ELR (cell line): ENCODE measurements around the gene YIPF3.
A peak's percentile ranks its signal among the peaks of the same experiment; 100 is the strongest.
"Not testable (repeated sequence)": the region's sequence is repeated elsewhere in the genome, so short reads cannot be mapped to it uniquely, and the experiment has no call there.

Experiments
- DNase-seq: peaks from one replicate; pipeline ENCODE4 v3.0.0-alpha.2; 2015; ENCODE audit warnings: low read depth

YIPF3 gene

DNA sequence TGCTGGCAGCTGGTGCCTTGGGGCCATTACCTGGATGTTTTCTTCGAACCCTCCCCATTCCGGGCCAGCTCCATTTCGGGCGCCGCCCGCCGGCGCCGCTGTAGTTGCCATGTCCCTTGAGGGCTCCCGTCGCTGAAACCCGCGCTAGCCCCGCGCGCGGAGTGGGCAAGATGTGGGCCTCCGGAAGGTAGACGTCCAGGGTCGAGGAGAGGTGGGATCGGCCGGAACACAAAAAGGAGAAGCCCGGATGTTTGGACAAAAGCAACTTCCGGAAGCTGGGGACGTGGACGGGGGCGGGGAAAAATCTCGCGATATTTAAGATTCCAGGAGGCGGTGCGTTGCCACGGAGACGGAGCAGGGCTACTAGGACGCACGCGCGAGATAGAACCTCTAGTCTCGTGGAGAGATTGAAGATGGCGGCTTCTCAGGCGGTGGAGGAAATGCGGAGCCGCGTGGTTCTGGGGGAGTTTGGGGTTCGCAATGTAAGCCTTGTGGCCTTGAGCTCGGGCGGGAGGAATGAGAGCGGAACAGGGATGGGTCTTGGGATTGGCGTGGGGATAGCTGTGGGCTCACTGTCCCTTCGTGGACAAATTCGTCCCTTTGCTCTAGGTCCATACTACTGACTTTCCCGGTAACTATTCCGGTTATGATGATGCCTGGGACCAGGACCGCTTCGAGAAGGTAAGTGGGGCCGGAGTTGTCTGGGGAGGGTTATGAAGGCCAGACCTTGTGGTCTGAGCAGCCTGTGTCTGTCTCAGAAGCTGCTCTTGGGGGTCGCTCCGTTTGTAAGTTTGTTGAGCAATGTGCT, at the start of gene YIPF3, which contains the start of gene POLR1C:
Gene YIPF3 (minus strand): TSS at position 230 of the 808 bp plus-strand sequence. CDS start 119 bp downstream, at position 111.
Gene POLR1C (plus strand): TSS at position 393 of the 808 bp plus-strand sequence. CDS start 21 bp downstream, at position 414.
- DNase-seq, result peak; percentile 100

DNA sequence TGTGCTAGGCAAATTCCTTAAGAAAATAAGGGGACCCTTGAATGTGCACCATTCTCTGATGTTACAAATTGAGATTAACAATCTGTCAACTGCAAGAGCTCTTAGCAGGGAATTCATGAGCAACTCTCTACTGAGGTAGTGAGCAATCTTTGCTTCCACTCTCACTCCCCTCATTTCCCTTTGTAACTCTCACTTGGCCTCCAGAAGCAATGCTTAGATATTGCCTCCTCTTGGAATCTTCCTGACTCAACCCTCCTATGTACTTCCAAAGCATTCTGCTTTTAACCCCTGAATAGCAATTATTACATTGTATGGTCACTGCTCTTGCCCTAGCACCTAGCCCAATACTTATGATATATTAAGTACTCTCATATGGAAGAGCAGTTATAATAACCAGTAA, 42.6 kb upstream of the YIPF3 start:
- DNase-seq, result no peak

DNA sequence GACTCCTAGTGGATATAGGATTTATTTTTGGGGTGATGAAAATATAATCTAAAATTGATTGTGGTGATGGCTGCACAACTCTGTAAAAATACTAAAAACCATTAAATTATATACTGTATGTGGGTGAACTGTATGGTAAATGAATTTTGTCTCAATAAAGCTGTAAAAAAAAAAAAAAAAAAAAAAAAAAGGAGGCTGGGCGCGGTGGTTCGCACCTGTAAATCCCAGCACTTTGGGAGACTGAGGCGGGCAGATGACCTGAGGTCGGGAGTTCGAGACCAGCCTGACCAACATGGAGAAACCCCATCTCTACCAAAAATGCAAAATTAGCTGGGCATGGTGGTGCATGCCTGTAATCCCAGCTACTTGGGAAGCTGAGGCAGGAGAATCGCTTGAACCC, 40.9 kb upstream of the YIPF3 start:
- DNase-seq, result not testable (repeated sequence)

DNA sequence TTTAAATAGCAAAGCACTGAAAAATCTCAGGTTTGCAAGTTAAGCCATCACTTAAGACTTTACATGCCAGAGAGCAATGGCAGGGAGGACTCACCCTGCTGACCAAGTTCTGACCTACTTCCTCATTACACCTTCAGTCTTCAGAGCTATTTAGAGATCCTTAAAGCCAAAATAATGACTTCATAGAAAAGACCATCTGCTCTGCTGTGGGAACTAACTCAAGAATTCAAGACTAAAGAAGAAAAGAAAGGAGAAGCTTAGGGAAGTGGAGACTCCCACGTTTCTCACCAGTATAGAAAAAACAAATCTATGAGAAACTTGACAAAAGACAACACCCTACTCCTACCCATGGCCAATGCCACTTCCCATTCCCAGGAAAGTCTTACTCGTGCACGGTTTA, 30.5 kb upstream of the YIPF3 start:
- no peak for DNase-seq

DNA sequence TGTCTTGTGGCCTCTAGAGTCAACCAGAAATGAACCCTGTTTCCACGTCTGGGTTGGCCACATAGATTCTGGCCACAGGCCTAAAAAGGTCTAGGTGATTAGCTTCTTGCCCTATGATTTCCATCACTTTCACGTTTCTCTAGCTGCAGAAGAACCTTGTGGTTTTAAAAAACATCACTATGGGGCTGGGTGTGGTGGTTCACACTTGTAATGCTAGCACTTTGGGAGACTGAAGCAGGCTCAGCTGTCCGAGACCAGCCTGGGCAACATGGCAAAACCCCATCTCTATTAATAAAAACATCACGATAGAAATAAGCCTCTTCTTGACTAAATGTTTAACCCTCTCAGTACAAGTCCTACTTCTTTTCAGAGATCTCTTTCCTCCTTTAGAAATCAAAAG, 27.7 kb upstream of the YIPF3 start:
- no peak for DNase-seq

DNA sequence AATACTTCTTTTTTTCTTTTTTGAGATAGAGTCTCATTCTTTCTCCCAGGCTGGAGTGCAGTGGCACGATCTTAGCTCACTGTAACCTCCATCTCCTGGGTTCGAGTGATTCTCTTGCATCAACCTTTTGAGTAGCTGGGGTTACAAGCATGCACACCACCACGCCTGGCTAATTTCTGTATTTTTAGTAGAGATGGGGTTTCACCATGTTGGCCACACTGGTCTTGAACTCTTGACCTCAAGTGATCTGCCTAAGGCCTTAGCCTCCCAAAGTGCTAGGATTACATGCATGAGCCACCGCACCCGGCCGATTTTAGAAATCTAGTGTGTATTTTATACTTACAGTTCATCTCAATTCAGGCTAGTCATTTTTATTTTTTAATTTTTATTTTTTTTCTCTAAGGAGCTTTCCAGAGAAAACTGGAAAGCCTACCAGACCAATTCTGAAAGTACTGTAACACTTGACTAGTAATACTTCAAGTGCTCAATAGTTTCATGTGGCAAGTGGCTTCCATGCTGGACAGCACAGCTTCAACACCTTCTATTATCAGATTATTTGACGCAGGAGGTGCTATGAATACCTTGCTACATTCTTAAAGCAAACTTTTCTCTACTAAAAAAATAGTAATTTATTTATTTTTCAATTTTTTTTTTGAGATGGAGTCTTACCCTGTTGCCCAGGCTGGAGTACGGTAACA, 25.2 kb upstream of the YIPF3 start:
- no peak for DNase-seq

DNA sequence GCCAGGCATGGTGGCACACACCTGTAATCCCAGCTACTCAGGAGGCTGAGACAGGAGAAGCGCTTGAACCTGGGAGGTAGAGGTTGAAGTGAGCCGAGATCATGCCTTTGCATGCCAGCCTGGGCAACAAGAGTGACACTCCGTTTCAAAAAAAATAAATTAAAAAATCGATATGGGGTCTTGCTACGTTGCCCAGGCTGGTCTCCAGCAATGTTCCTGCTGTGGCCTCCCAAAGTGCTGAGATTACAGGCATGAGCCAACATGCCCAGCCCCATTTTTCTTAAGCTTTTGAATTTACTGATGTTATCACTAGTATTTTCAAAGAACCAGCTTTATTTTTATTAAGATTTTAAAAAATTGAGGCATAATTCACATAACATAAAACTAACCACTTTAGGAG, 23.8 kb upstream of the YIPF3 start:
- DNase-seq, result no peak

DNA sequence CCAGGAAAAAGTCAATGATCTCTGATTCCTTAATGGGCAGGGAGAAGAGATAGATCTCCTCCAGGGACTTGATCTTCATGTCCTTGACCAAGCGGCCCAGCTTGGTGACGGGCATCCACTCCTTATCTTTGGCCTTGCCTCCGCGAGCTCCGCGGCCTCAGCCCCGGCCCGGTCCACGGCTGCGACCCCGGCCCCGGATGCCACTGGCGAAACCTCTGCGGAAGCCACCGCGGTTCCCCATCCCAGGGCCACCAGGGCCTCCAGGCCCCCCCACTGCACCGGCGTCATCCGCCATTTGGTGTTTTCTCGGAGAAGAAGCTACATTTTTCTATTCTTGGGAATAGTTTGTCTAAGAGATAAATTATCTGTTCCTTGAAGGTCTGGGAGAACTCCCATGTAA, 22.7 kb upstream of the YIPF3 start:
- DNase-seq, result not testable (repeated sequence)

DNA sequence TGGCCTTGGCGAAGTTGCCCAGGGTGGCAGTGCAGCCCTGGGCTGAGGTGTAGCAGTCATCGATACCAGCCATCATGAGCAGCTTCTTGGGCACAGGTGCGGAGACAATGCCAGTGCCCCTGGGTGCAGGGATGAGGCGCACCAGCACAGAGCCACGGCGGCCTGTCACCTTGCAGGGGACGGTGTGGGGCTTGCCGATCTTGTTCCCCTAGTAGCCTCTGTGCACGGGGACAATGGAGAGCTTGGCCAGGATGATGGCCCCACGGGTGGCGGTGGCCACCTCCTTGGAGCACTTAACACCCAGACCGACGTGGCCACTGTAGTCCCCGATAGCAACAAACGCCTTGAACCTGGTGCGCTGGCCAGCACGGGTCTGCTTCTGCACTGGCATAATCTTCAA, 22.3 kb upstream of the YIPF3 start:
- DNase-seq, result not testable (repeated sequence)

DNA sequence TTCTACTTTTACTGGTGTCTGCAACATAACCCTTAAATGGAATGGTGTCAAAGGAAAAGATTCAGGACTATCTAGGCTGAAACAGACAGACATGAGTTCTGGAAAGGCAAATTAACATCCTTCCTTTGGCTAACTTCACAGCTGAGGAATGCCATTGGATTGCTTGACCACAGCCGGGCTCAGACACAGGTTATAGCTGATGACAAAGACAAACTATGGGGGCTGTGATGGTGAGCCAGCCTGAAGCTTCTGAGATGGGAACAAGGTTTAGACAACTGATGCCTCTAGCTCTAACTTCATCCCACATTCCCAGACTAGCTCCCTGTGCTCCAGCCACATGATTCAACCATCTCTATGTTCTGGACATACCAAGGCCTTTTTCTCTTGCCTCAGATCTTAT, 15.5 kb upstream of the YIPF3 start:
- no peak for DNase-seq

DNA sequence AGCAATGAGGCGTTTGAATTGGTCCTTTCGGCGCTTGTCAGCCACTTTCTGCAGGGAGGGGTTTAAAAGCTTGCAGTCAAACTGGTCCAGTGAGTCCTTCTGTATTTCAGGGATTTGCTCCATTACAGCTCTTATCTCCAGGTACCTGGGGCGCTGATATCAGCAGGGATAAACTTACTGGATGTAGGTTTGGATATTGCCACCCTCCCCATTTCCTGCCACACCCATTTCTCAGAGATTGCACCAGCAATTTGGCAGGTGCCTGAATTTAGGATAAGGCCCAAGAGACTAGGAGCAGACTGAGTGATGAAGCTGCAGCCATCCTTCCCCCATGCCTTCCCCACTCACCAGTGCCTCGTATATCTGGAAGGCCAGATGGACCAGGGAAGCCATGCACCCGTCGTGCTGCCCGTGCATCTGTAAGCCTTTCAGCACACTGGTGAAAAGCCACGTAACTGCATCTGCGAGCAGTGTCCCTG, 7.8 kb upstream of the YIPF3 start:
- DNase-seq, result no peak

DNA sequence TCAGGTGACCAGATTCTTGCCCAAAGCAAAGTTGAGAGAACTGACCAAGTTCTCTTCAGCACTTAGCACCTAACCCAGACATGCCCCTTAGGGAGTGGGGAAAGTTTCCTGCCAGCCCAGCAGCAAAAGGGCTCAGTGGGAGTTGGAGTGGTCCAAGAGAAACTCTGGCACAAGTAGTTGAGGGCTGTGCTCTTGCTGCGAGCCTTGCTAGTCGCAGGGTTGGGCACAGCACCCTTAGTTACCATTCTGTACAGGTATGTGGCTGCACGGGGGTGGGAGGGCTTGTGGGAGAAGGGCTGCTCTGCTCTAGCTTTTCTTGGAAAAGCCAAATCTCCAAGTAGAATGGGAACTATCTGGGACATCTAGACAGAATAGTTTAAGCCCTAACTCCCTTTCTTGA, 6.6 kb upstream of the YIPF3 start:
- DNase-seq, result no peak

DNA sequence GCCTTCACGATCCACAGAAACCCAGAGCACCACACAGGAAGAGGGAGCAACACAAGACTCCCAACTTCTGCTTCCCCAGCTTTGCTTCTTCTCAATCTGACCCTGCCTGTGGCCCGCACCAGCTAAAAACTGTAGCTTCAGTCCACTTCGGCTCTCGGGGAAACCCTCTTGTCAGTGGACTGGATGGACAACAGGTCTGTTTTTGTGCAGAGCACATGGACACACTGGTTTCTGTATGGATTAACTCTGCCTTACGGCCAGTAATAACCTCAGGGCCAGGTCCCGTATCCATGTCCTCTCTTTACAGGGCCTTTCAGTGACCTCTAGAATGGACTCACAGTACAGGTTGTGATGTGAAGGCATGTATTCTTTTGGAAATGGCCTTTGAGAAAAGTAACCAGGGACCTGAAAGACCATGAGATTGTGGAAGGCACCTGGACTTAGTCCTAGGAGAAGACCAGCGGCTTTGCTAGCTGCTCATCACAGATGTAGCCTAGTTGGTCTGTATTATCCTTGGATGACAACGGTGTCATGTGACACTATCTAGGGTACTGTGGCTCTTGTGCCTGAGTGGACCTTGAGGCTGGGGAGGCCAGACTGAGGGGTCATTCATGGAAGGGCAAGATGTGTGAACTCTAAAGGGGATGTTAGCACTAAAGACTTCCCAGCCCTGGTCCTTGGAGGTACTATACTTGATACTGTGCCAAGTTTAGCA, 6.0 kb upstream of the YIPF3 start:
- DNase-seq, result no peak

DNA sequence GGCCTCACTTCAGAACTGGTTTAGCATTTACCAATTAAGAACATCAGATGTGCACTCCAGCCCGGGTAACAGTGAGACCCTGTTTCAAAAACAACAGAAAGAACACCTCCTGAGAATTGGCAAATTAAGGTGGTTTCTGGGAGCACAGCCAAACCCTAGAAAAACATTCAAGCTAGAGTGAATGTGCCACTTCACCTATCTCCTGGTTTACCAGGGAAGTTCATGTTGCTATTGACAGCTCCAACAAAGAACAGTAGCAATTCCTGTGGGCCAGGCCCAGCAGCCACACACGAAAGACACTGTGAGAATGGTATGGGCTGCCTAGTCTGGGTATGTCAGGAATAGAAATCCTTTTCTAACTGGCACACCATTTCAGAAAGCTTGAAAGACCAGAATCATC, 5.1 kb upstream of the YIPF3 start:
- DNase-seq, result no peak

DNA sequence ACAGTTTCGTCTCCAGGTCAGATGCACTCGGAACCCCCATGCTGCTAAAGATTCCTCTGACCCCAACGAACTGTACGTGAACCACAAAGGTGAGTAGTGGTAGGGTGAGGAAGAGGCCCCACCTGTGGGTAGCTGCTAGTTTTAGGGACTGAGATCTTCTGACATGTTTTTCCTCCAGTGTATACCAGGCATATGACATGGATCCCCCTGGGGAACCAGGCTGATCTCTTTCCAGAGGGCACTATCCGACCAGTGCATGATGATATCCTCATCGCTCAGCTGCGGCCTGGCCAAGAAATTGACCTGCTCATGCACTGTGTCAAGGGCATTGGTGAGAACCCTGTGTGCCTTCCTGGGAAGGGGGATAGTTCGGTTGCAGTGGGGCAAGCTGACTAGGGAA, 3.4 kb upstream of the YIPF3 start:
- DNase-seq, result no peak

DNA sequence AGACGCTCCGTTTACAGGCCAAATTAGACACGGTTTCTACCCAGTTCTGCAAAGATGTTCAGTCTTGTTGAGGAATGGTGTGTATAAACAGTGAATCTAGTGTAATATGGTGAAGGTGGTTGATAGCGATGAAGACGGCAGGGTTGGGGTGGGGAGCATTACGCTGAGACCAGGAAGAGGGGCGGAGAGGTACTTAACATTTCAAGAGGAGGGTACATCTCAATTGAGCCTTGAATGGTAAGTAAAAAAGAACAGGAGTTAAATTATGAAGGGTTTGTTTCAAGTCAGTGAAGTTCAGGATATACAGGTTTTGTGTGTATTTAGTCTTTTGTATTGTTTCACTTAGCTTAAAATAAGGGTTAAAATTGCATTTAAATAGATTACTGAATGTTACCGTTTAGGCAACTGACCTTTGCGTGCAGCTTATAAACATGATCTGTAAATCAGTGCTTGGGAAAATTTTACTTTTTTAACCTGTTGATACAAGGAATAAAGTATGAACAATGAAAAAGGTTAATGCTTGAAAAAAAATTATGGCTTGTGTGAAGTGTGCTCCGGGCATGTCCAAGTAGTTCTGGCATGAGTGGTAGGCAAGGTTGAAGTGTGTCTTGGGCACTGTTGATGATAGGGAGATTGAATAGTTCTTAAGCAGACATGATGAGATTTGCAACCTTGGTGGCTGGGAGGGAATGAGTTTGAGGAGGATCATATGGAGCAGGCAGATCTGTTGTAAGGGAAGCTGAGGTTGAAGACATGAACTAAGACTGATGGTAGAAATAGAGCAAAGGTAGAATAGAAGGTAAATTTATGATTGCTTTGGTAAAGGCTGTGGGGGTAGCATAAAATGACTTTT, 1.0 kb upstream of the YIPF3 start:
- DNase-seq, result no peak

DNA sequence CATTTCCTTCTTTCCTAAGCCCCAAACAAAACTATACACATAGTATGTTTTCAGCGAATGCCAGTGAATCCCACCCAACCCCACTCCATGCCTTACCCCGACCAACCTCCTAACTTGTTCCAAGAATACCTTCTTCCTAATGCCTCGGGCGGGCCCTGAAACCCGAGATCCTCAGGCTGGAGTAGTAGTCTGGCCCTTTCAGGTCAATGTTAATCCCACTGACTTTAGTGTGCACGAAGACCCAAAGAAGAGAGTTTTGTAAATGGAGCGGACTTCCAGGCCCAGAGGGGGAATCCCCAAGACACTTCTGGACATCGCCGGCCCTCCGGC, 394 bp downstream of the YIPF3 start:
- DNase-seq, result no peak

DNA sequence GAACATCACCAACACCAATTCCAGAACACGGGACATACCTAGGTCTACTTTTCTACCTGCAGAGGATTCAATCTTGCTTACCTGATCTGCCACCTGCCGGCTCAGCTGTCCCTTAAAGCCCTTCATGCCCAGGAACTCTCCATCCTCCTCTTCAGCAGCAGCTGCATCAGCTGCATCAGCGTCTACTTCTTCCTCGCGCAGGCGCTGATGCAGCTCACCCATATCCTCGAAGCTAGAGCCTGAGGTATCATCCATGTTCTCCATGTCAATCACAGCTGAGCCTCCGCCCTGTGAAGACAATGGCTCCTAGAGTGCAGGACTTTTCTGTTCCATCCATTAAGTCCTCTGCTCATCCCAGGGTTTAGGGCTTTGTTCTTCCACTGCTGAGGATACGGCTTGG, 918 bp downstream of the YIPF3 start:
- DNase-seq, result no peak

DNA sequence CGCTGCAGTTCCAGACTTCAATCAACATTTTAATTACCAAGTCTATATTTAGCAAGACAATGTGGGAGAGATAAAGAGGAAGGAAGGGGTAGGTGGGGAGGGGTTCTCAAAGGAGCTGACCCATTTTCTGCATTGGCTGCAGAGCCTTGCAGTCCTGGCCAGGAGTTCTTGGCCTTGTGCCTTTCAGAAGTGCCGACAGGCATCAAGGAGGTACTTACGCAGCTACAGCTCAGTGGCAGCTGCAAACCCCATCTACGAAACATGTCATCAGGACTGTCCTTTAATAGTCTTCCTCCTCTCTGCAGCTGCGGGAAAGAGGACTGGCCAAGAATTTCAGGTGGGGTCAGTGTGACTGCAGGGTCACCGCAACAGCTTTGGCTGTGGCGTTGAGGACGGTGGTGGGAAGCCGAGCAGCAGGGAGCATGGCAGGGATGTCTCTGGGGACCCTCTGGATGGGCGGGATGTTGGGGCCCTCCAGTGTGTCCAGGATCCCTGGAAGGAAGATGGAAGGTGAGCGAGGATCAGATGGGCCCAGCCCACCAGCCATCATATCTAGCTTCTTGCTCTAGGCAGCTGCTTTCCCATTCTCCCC, 4.8 kb downstream of the YIPF3 start:
- DNase-seq, result no peak

DNA sequence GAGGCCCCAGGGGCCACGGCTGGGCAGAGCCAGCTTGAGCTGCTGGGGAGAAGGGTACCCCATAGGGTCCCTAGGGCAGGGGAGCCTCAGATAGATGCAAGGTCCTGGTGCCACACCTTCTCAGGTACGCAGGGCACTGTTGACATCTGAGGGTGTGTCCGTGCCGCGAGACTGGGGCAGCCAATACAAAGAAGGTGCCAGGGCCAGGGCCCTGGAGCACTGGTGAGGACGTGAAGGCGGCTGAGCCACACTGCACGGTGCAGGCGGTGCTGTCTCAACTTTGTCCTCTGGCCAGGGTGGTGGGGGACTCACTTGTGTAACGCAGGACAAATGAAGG, 5.9 kb downstream of the YIPF3 start:
- DNase-seq, result no peak

DNA sequence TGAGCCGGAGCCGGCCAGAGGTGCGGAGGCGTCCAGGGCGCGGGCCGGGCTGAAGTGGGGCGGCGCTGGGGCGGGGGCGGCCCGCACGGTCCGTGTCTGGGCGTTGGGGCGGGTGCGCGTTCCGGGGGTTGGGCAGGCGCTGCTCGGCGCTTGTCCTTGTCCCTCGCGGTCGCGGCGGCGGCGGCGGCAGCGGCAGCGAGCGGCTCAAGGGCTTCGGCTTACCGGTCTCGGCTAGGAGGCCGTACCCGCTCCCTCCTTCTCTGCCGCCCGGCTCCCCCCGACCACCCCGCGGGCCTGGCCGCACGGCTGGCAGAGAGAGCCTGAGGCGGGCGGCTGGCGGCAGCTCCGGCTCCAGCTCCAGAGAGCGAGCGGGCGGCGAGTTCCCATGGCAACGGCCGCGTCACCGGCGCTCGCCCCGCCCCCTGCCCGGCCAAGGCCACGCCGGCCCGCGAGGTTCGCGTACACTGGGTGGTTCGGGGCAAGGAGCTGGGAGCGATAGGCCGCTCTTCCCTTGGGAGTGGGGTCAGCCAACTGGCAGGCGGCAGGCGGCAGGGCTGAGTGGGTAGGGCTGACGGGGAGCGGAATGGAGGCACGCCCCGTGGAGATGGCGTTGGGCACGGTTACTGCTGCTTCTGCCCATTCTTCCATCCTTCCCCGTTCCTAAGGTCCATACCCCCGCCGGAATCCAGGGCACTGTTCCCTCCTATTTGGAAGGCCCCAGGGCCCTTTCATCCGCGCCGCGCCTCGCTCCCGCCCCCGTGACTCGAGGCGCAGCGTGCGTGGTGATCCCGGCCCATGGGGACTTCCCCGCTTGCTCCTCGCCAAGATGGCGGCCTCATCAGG, 6.5 kb downstream of the YIPF3 start, which contains the start of gene LRRC73:
Gene LRRC73 (minus strand): TSS at position 363 of the 843 bp plus-strand sequence. CDS start 561 bp downstream, outside the sequence.
- peak; percentile 86 for DNase-seq
